ENCODE results near the gene SSR4.
"Not testable (repeated sequence)": the region's sequence is repeated elsewhere in the genome, so short reads cannot be mapped to it uniquely, and the experiment has no call there.

The SSR4 gene

GRCh38 chrX:153794018-153794896, at the start of gene SSR4, which contains the start of gene IDH3G:
Gene SSR4, plus strand, starts transcription at chrX:153794668. Its CDS starts 20 bp downstream, at chrX:153794688.
Gene IDH3G, minus strand, starts transcription at chrX:153794375. Its CDS starts 49 bp downstream, at chrX:153794326.
- peak; percentile 95 to 96 for DNase-seq

- DNase-seq, result not testable (repeated sequence)
Measured at GRCh38 chrX:153745067-153745433, 49.4 kb upstream of the SSR4 start.

- DNase-seq, result no peak
Measured at GRCh38 chrX:153746359-153746758, 48.1 kb upstream of the SSR4 start.

GRCh38 chrX:153746991-153747390, 47.5 kb upstream of the SSR4 start:
- DNase-seq, result not testable (repeated sequence)

GRCh38 chrX:153749017-153749416, 45.5 kb upstream of the SSR4 start:
- not testable (repeated sequence) for DNase-seq

GRCh38 chrX:153750127-153750774, 44.2 kb upstream of the SSR4 start:
- no peak for DNase-seq

GRCh38 chrX:153755136-153755535, 39.3 kb upstream of the SSR4 start:
- no peak for DNase-seq

GRCh38 chrX:153761863-153762262, 32.6 kb upstream of the SSR4 start:
- DNase-seq, result no peak

- no peak for DNase-seq
Measured at GRCh38 chrX:153762626-153763173, 31.8 kb upstream of the SSR4 start.

GRCh38 chrX:153763298-153763932, 31.1 kb upstream of the SSR4 start:
- DNase-seq, result no peak

GRCh38 chrX:153763989-153764755, 30.3 kb upstream of the SSR4 start, which contains the start of gene PLXNB3:
Gene PLXNB3, plus strand, starts transcription at chrX:153764249. Its CDS starts 1,287 bp downstream, at chrX:153765536.
- peak; percentile 75 to 78 for DNase-seq

- no peak for DNase-seq
Measured at GRCh38 chrX:153764786-153765137, 29.7 kb upstream of the SSR4 start.

- no peak for DNase-seq
Measured at GRCh38 chrX:153765138-153766079, 29.1 kb upstream of the SSR4 start.

- DNase-seq, result no peak
Measured at GRCh38 chrX:153766098-153766817, 28.2 kb upstream of the SSR4 start.

GRCh38 chrX:153766871-153767673, 27.4 kb upstream of the SSR4 start:
- DNase-seq, result no peak

GRCh38 chrX:153767674-153768055, 26.8 kb upstream of the SSR4 start:
- DNase-seq, result no peak

- no peak for DNase-seq
Measured at GRCh38 chrX:153768311-153769157, 25.9 kb upstream of the SSR4 start.

GRCh38 chrX:153769158-153769864, 25.2 kb upstream of the SSR4 start:
- DNase-seq, result no peak

All from CD4-positive, alpha-beta T cell treated with Interleukin-1 beta for 1 hour (primary cell).